OCI-LY1 (cell line): ENCODE measurements around the gene MRPS6.

Experiments used
- CTCF ChIP-seq: fragments of 200-600 bp; sonication (generic), shearing (Covaris generic); IDR thresholded peaks from 2 replicates; pipeline ENCODE4 v1.5.1; 2017; ENCODE audit warnings: mild to moderate bottlenecking, antibody characterized with exemption, low read length, moderate library complexity, mixed read lengths
- EZH2 ChIP-seq: fragments of 200-600 bp; sonication (generic), shearing (Covaris generic); IDR thresholded peaks from 2 replicates; pipeline ENCODE4 v1.8.0; 2017; ENCODE audit warnings: borderline replicate concordance, mixed run types, mild to moderate bottlenecking, antibody characterized with exemption, low read length, moderate library complexity, mixed read lengths

- no peak for TF ChIP-seq CTCF
- TF ChIP-seq EZH2 = no peak
Observed at GRCh38 chr21:34180826-34181359, 107.5 kb downstream of the MRPS6 start.
